GM18868 (cell line): ENCODE measurements around the gene PLXND1.
"Not testable (repeated sequence)": the region's sequence is repeated elsewhere in the genome, so short reads cannot be mapped to it uniquely, and the experiment has no call there.

Source experiments
- ATAC-seq: cut with Tn5 transposase; IDR thresholded peaks from one replicate; pipeline ENCODE4 v1.9.1; 2021; ENCODE audit warnings: mild to moderate bottlenecking, moderate library complexity; ENCODE audit not compliant: unreplicated experiment

The PLXND1 gene

DNA sequence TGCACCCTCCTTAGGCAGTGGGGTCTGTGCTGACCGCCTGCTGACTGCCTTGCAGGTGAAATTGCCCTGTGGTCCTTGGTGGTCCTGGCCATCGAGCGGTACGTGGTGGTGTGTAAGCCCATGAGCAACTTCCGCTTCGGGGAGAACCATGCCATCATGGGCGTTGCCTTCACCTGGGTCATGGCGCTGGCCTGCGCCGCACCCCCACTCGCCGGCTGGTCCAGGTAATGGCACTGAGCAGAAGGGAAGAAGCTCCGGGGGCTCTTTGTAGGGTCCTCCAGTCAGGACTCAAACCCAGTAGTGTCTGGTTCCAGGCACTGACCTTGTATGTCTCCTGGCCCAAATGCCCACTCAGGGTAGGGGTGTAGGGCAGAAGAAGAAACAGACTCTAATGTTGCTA, 75.7 kb downstream of the PLXND1 start:
- ATAC-seq, result no peak

DNA sequence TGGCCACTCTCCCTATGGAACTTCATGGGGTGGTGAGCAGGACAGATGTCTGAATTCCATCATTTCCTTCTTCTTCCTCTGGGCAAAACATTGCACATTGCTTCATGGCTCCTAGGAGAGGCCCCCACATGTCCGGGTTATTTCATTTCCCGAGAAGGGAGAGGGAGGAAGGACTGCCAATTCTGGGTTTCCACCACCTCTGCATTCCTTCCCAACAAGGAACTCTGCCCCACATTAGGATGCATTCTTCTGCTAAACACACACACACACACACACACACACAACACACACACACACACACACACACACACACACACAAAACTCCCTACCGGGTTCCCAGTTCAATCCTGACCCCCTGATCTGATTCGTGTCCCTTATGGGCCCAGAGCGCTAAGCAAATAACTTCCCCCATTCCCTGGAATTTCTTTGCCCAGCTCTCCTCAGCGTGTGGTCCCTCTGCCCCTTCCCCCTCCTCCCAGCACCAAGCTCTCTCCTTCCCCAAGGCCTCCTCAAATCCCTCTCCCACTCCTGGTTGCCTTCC, 76.2 kb downstream of the PLXND1 start:
- no peak for ATAC-seq

DNA sequence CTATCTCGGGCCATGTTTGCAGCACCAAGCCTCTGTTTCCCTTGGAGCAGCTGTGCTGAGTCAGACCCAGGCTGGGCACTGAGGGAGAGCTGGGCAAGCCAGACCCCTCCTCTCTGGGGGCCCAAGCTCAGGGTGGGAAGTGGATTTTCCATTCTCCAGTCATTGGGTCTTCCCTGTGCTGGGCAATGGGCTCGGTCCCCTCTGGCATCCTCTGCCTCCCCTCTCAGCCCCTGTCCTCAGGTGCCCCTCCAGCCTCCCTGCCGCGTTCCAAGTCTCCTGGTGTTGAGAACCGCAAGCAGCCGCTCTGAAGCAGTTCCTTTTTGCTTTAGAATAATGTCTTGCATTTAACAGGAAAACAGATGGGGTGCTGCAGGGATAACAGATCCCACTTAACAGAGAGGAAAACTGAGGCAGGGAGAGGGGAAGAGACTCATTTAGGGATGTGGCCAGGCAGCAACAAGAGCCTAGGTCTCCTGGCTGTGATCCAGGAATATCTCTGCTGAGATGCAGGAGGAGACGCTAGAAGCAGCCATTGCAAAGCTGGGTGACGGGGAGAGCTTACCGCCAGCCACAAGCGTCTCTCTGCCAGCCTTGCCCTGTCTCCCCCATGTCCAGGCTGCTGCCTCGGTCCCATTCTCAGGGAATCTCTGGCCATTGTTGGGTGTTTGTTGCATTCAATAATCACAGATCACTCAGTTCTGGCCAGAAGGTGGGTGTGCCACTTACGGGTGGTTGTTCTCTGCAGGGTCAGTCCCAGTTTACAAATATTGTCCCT, 76.9 kb downstream of the PLXND1 start:
- ATAC-seq, result no peak

DNA sequence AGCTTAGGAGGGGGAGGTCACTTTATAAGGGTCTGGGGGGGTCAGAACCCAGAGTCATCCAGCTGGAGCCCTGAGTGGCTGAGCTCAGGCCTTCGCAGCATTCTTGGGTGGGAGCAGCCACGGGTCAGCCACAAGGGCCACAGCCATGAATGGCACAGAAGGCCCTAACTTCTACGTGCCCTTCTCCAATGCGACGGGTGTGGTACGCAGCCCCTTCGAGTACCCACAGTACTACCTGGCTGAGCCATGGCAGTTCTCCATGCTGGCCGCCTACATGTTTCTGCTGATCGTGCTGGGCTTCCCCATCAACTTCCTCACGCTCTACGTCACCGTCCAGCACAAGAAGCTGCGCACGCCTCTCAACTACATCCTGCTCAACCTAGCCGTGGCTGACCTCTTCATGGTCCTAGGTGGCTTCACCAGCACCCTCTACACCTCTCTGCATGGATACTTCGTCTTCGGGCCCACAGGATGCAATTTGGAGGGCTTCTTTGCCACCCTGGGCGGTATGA, 77.8 kb downstream of the PLXND1 start, which contains the start of gene RHO:
TSS of gene RHO (plus strand) at position 51 of the 512 bp plus-strand sequence. CDS start at position 146, 95 bp downstream.
- ATAC-seq, result no peak

DNA sequence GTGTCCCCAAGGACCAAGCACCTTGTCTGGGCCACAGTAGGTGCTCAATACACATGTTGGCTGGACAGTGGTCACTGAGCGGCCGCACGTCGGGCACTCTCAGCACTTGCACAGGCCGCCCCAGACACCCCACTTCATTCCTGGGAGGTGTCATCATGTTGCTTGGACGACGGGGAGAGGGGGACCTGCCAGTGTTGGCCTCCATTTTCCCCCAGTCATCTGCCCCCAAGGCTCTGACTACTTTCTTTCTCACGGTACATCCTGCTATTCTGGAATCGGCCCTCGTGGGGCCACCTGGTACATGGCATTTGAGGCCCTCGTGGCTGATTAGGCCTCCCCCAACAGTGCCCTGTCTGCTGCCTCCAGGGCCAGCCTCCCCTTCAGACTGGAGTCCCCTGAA, 79.2 kb downstream of the PLXND1 start:
- no peak for ATAC-seq

DNA sequence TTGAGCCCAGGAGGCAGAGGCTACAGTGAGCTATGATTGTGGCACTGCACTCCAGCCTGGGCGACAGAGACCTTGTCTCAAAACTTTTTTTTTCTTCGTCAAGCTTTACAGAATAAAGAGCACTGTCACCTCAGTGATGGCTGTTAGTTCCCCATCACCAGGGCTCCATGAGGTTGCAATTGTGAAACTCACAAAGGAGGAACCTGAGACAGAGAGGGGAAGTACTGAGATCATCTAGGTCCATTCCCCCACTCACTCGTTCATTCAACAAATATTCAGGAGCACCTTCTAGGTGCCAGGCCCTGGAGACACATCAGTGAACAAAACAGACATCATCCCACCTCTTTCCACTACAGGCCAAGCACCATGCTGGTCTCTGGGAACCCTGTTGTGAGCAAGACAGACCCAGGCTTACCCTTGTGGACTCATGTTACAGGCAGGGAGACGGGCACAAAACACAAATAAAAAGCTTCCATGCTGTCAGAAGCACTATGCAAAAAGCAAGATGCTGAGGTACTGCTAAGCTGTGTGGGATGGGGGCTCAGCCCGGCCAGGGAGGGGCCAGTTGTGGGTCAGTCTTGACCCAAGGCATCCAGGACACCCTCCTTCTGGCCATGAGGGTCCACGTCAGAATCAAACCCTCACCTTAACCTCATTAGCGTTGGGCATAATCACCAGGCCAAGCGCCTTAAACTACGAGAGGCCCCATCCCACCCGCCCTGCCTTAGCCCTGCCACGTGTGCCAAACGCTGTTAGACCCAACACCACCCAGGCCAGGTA, 80.2 kb downstream of the PLXND1 start:
- peak; percentile 98 for ATAC-seq

DNA sequence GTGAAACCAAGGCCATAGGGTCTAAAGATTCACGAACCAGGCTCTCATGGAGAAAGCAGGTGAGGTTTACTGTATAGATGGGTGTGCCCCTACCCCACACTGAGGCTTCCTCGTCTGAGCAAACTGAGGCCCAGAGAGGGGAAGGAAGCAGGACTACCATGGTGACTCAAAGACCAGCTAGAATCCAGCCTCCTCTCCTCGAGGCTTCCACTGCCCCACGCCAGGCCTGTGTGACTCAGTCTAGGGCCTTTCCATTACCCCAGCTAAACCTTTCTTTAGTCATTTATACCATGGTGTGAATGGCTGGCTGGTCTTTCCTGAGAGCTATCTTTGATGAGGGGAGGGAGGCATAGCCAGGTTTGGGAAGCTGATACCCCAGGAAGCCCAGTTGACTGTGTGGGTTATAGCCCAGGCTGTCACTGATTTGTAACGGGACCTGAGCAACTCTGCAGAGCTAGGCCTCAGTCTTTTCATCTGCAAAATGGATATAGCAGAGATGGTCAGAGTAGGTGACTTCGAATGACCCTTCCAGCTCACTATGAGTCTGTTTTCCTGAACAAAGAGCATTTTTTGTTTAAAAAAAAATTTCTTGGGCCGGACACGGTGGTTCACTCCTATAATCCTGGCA, 81.0 kb downstream of the PLXND1 start:
- no peak for ATAC-seq

DNA sequence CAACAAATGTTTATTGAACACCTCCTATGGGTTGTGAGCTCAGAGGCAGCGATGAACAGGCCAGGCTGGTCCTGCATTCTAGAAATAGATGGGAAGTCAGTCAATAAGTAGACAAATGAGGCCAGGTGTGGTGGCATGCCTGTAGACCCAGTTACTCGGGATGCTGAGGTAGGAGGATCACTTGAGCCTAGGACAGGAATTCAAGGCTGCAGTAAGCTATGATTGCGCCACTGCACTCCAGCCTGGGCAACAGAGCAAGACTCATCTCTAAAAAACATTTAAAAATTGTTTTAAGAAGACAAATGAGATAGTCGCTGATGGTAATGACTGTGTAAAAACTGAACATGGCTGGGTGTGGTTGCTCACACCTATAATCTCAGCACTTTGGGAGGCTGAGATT, 82.4 kb downstream of the PLXND1 start:
- no peak for ATAC-seq

DNA sequence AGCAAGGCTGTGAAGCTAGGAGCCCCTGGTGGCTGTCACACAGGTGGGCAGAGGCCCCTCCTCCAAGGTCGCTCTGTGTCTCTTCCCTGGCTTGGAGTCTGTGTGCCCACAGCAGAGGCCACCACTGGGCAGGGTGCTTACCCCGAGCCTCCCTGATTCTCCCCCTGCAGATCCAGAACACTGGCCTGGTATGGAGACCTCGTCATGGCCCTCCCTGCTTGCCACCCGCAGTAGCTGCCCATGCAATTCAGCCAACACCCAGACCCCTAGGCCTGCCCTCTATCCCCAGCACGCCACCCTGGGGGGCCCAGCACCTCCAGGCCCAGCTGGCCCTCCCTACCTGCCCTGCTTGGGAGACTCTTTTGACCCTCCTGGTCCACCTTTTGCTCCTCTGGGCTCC, 83.5 kb downstream of the PLXND1 start:
- ATAC-seq, result no peak

DNA sequence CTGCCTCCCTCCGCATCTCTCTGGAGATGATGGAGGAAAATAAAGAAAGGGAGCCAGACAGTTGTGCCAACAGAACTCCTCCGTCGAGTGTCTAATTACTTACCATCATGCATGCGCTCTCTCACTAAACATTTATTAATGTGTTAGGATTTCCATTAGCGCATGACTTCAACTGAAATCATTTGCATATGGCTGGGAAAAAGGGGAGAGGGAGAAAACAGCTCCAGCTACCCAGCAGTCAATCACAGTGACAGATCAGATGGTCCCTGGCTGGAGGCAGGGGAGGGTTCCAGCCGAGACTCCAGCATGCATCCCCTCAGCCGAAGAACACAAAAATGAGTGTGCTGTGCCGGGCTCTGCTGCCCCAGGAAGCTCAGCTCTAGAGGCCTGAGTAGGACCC, 84.9 kb downstream of the PLXND1 start:
- no peak for ATAC-seq

DNA sequence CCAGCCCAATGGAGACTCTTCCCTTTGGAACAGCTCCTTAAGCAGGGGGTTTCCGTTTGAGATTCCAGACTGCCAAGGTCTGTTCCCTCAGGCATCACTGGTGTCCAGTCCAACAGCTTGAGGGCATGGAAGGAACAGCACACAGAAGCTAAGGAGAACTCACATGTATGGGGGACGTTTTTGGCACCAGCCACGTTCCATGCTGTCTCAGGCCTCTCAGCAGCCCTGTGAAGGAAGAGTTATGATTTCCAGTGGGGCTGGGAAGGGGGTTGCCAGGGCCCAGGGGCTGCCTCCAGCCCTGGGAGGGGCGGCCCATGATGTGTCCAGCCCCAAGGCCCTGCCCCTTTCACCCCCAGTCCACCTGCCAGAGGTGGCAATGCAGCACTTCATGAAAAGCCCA, 85.5 kb downstream of the PLXND1 start:
- ATAC-seq, result no peak

DNA sequence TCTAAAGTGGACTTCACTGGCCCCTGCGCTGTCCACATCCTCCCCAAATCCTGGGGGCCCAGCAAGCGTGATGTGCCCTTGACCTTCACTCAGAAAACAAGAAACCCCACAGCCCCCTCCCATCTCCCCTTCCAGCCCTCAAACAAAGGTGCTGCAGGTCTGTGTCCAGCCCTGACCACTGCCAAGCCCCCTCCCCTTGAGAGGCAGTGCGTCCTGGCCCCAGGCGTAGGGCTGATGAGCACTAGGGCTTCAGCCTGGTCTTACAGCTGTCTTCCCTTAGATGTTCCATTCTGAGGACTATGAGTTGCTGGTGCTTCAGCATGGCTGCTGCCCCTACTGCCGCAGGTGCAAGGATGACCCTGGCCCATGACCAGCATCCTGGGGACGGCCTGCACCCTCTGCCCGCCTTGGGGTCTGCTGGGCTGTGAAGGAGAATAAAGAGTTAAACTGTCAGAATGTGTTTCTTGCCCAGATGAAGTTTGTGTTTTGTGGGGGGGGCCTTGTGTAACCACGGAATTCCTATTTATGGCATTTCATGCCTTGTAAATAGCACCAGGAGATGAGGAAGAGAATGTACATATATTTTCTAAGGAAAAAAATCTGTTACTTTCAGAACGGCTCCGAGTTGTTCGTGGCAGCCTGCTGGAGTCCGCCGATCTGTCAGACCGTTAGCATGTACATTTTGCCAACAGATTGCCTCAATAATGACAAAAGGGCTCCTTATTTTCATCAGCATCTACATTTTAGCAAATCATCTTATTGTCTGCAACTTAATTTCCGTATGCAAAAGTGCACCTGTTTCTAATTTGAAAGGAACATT, 86.4 kb downstream of the PLXND1 start:
- ATAC-seq, result no peak

DNA sequence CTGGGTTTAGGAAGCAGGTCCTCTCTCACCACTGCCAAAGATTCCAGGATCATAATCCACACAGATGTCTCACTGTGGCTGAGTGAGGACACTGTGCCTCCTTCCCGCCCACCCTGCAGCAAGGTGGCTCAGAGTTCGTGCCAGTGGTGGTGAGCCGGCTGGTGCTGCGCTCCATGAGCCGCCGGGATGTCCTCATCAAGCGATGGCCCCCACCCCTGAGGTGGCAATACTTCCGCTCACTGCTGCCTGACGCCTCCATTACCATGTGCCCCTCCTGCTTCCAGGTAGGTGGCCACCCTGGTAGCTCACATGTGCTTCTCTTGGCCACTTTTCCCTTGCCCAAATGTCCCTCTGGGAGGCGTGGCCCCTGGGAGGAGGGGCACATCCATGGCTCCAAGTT, 87.0 kb downstream of the PLXND1 start:
- ATAC-seq, result no peak

DNA sequence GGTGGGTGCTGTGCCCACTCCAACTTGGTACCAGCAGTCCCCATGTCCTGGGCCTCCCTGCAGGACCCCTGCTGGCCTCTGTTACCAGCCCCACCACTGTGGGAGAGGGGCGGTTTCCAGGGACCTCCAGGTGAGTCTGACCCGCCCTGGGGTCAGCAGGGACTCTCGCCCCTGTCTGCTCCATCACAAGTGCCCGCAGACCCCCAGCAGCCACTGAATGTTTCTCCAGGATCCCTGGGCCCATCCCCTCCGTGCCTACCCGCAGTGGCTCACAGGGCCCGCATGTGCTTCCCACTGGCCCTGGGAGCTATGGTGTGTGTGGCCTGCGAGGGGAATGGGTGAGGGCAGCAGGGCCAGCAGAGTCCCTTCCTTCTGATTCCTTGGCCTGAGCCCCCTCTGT, 87.9 kb downstream of the PLXND1 start:
- no peak for ATAC-seq

DNA sequence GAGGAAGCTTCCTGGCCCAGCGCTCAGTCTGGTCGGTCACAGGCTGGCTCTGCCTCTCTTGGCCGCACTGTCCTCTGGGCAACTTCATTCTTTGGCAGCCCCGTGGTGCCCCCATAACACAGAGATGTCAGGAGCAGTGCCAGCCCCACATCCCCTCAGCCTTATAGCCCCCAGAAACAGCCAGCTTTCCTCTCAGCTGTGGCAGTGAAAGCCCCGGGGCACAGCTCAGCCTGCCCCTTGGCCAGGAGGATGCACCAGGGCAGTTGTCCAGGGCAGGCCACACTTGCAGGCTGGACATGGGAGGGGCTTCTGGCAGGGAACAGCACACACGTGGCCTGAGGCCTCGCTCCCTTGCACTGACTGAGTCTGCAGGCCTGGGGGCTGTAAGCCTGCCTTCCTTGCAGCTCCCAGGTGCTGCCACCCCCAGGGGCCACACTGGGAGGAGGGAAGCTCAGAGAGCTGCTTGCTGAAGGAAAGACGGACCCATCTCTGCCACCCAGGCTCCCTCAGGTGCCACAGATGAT, 88.4 kb downstream of the PLXND1 start:
- no peak for ATAC-seq

DNA sequence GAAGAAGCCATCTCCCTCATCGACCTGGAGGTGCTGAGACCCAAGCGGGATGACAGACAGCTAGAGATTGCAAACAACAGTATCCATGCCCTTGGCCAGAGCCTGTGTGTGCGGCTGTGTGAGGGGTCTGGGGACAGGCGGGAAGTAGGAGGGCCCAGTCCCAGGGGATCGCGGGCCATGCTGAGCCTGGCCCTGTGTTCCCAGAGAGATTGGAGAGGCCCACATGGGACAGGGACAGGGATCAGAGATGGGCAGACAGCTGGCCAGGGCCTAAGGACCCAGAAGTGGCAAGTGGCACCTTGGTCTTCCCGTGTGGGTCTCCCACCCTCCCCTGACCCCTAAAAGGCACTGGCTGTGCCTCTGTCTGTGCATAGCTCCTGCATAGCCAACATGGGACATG, 89.0 kb downstream of the PLXND1 start:
- no peak for ATAC-seq

DNA sequence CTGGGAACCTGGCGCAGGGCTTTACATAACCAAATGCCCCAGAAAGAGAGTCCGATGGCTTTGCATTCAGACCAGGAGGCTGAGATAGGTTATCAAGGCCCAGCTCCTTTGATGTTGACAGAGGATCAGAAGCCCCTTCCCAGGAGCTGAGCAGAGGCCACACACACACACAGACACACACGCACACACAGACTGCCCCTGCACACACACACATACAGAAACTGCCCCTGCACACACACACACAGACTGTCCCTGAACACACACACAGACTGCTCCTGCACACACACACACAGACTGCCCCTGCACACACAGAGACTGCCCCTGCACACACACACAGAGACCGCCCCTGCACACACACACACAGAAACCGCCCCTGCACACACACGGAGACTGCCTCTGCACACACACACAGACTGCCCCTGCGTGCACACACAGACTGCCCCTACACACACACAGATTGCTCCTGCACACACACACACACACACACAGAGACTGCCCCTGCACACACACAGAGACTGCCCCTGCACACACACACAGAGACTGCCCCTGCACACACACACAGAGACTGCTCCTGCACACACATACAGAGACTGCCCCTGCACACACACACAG, 90.5 kb downstream of the PLXND1 start:
- not testable (repeated sequence) for ATAC-seq

DNA sequence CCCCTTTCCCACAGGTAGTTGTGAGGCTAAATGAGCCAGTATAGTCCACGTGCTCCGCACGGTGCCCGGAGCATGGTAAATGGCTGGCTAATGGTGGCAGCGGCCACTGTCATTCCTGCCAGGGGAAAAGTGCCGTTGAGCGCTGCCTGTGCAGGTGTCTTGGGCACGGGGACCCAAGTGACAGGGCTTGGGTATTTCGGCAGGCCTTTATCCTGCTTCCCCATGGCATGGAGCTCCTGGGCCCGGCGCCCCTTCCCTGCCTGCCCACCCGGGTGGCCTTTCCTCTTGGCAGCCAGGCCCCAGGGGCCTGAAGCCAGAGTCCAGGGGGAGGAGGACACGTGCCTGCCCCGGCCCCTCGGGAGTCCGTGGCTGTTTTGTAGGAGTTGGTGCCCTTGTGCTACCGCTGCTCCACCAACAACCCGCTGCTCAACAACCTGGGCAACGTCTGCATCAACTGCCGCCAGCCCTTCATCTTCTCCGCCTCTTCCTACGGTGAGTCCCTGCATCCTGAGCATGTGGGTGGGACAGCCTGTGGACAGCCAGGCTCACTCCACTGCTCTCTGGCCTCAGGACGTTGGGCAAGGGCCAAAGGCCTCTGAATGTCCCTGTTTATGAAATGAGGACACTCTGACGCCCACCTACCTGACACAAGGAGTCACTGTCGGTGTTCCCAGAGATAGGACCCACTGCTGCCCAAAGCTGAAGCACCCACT, 91.2 kb downstream of the PLXND1 start:
- not testable (repeated sequence) for ATAC-seq

DNA sequence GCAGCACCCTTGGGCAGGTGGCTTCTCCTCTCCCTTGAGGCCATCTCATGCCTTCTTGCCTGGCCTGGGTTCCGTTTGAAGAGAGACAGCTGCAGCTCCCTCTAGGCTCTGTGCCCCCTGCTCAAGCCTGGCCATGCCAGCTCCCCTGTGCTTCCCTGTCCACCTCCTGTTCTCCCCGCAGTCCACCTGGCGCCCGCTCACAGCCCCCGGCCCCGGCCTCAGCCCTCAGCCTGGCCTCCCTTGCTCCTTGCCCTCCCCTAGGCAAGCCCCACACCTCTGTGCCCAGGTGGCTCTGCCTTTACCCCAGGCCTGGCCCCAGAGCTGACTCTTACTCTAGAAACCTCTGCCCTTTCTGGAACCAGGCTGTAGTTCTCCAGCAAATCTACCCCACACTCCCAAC, 91.9 kb downstream of the PLXND1 start:
- ATAC-seq, result no peak
